ENCODE measurements around the gene SDHAF2.
A peak's percentile ranks its signal among the peaks of the same experiment; 100 is the strongest.

DNA sequence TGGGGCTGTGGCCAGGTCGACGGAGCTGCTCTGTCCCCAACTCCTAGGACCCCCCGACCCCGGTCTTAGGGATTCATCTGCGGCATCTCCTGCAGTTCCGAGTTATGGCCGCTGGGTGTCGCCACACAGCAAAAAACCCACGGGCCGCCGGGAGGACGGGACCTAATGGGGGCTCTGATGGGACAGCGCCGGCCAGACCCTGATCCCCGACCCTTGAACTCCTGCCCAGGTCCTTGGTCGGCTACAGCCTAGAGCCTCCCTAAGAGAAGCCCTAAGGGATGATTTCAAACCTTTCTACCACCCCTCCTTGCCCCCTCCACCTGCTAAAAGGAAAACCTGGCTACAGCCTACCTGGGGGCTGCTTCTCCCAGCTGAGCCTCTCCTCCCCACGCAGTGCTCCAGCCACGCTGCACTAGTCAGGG is 47.8 kb downstream of the SDHAF2 start:
- TF ChIP-seq, protein P1, sequence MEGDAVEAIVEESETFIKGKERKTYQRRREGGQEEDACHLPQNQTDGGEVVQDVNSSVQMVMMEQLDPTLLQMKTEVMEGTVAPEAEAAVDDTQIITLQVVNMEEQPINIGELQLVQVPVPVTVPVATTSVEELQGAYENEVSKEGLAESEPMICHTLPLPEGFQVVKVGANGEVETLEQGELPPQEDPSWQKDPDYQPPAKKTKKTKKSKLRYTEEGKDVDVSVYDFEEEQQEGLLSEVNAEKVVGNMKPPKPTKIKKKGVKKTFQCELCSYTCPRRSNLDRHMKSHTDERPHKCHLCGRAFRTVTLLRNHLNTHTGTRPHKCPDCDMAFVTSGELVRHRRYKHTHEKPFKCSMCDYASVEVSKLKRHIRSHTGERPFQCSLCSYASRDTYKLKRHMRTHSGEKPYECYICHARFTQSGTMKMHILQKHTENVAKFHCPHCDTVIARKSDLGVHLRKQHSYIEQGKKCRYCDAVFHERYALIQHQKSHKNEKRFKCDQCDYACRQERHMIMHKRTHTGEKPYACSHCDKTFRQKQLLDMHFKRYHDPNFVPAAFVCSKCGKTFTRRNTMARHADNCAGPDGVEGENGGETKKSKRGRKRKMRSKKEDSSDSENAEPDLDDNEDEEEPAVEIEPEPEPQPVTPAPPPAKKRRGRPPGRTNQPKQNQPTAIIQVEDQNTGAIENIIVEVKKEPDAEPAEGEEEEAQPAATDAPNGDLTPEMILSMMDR (IDR thresholded peaks at IDR 0.05; ENCODE audit: poor library complexity) = peak; percentile 95
- TF ChIP-seq EZH2 (IDR thresholded peaks at IDR 0.05; ENCODE audit: borderline replicate concordance) = no peak

All from hepatocyte (in vitro differentiated cells).